Natural killer cell (primary cell): ENCODE data around the gene MAP2K5. TPM values are rescaled to one million over a fixed set of nuclear protein-coding genes. Genes with fewer than 3 reads are reported as not detected.

Source experiments
- ATAC-seq, 3 donors: fragments of 150-1000 bp in 2 of 3; fragments of 200-7000 bp in 1 of 3; cut with Tn5 transposase; 1 replicate in 1 of 3; 2 replicates in 2 of 3; pipeline ENCODE4 v1.10.0; 2021; ENCODE audit warnings: mild to moderate bottlenecking in 2 of 3, moderate library complexity in 2 of 3
- DNase-seq, 2 donors: peaks; one replicate each; pipeline versions ENCODE4 v3.0.0 to v3.0.0-alpha.2; 2013 to 2021; ENCODE audit warnings: mixed read lengths in 1 of 2
- H3K27ac ChIP-seq: one replicate; pipeline ENCODE4 v1.5.1; 2013; ENCODE audit warnings: mild to moderate bottlenecking, low read length
- H3K27me3 ChIP-seq: one replicate; pipeline ENCODE4 v1.6.1; 2013; ENCODE audit warnings: low read length; ENCODE audit not compliant: control insufficient read depth, insufficient read depth
- H3K36me3 ChIP-seq: one replicate; pipeline ENCODE4 v1.6.1; 2013; ENCODE audit warnings: low read length; ENCODE audit not compliant: control insufficient read depth, insufficient read depth
- H3K4me1 ChIP-seq: one replicate; pipeline ENCODE4 v1.6.1; 2013; ENCODE audit warnings: low read length; ENCODE audit not compliant: control insufficient read depth, insufficient read depth
- H3K4me3 ChIP-seq: one replicate; pipeline ENCODE4 v1.5.1; 2013; ENCODE audit warnings: low read length
- H3K9me3 ChIP-seq: one replicate; pipeline ENCODE4 v1.6.1; 2013; ENCODE audit warnings: low read length; ENCODE audit not compliant: control insufficient read depth, insufficient read depth
- H3K27ac Mint-ChIP-seq, 2 donors: one replicate each; pipeline ENCODE4 v1.8.0; 2022; ENCODE audit warnings: mild to moderate bottlenecking in 2 of 2, mixed read lengths in 2 of 2, moderate library complexity in 1 of 2
- H3K27me3 Mint-ChIP-seq, 2 donors: one replicate each; pipeline ENCODE4 v1.8.0; 2022; ENCODE audit warnings: low read depth in 2 of 2, mixed read lengths in 2 of 2
- H3K36me3 Mint-ChIP-seq: one replicate; pipeline ENCODE4 v1.8.0; 2022; ENCODE audit warnings: mixed read lengths
- H3K4me1 Mint-ChIP-seq, 2 donors: one replicate each; pipeline ENCODE4 v1.8.0; 2022; ENCODE audit warnings: mixed read lengths in 2 of 2
- H3K4me3 Mint-ChIP-seq: one replicate; pipeline ENCODE4 v1.8.0; 2022; ENCODE audit warnings: mild to moderate bottlenecking, moderate library complexity, mixed read lengths
- H3K9me3 Mint-ChIP-seq, 2 donors: one replicate each; pipeline ENCODE4 v1.8.0; 2022; ENCODE audit warnings: mixed read lengths in 2 of 2
- WGBS: methylation state at CpG from one replicate; pipeline ENCODE4 v1.1.7; 2013; ENCODE audit warnings: missing lambda C conversion rate; ENCODE audit not compliant: insufficient coverage; 5-methylcytosine and 5-hydroxymethylcytosine counted together
- intact Hi-C: fragments of 100-400 bp; cut with micrococcal nuclease; formaldehyde crosslinking; loops from one replicate; pipeline ENCODE4 v1.14.2; 2022
- total RNA-seq, 4 donors: library from RNA; stranded (reverse); fragments of 120-200 nt in 1 of 4; gene quantifications; one replicate each; pipeline versions ENCODE4 v1.2.3 to v1.2.4, GENCODE V29; 2013 to 2022
- TF ChIP-seq, protein P1 (sequence below): fragments of 200-600 bp; IDR thresholded peaks from one replicate; pipeline ENCODE4 v1.8.0; 2022; ENCODE audit warnings: antibody characterized with exemption

Gene MAP2K5
- total RNA-seq, 3 donors from 2014 or later (not counting 1 experiment from before 2014, with no cell fraction given), result 25.6 to 32.6 (median 29.2) TPM

DNA sequence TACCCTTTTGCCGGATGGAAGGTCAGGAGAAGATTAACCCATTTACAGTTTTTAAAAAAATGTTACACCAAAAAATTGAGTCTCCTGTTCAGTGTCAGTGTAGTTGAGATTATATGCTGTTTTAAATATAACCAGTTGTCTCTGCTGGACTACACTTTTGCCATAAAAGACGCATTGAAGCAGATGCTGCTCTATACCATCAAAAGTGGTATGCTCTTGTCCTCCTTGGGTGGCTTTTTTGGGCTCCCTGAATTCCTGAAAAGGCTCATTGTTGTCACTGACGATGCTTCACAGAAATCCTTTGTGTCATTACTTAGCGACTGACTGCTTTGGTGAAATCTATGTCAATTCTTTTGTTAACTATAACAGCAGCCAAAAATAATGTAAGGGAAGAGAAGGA, 148.9 kb downstream of the MAP2K5 start:
- peaks cover 0 to 4% of the 10 kb centered on the region in 2 donors for H3K4me1 Mint-ChIP-seq
- no peaks in the 10 kb centered on the region for H3K36me3 ChIP-seq
- intact Hi-C loops, result no loop called here
- H3K27me3 Mint-ChIP-seq, result no peaks in the 10 kb centered on the region
- H3K9me3 ChIP-seq, result no peaks in the 10 kb centered on the region
- no peak overlapping the region for H3K27ac Mint-ChIP-seq
- H3K4me3 ChIP-seq, result no peak overlapping the region
- 100% methylated on average over 2 of the region's 4 CpGs for WGBS
- no peaks in the 10 kb centered on the region for H3K9me3 Mint-ChIP-seq
- no peak for DNase-seq
- no peak for ATAC-seq
- no peak overlapping the region for H3K27ac ChIP-seq
- H3K4me3 Mint-ChIP-seq, result no peak overlapping the region
- H3K36me3 Mint-ChIP-seq, result no peaks in the 10 kb centered on the region
- TF ChIP-seq, protein P1, sequence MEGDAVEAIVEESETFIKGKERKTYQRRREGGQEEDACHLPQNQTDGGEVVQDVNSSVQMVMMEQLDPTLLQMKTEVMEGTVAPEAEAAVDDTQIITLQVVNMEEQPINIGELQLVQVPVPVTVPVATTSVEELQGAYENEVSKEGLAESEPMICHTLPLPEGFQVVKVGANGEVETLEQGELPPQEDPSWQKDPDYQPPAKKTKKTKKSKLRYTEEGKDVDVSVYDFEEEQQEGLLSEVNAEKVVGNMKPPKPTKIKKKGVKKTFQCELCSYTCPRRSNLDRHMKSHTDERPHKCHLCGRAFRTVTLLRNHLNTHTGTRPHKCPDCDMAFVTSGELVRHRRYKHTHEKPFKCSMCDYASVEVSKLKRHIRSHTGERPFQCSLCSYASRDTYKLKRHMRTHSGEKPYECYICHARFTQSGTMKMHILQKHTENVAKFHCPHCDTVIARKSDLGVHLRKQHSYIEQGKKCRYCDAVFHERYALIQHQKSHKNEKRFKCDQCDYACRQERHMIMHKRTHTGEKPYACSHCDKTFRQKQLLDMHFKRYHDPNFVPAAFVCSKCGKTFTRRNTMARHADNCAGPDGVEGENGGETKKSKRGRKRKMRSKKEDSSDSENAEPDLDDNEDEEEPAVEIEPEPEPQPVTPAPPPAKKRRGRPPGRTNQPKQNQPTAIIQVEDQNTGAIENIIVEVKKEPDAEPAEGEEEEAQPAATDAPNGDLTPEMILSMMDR, result no peak
- H3K4me1 ChIP-seq, result no peaks in the 10 kb centered on the region
- H3K27me3 ChIP-seq, result no peaks in the 10 kb centered on the region

DNA sequence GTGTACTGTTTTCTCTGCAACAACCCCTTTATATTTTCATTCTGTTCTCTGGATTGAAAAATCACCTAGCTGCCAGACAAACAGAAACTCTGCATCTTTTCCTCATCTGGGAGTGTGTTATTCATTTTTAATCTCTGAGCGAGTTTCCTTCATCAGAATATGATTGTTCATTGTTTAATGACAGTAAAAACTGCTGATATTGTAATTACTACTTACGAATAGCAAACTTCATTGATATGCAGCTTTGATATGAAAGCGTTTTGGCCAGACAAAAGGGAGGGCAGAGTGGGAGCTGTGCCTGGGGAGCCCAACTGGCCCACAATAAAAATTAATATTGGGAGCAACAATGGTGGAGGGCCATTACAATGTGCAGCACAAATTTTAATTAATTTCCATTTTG, 150.1 kb downstream of the MAP2K5 start:
- Histone ChIP-seq H3K4me3 (no peak overlapping the region), H3K27me3 (no peaks in the 10 kb centered on the region), H3K36me3 (no peaks in the 10 kb centered on the region), H3K27ac (no peak overlapping the region), H3K4me1 (no peaks in the 10 kb centered on the region), H3K9me3 (no peaks in the 10 kb centered on the region)
- DNase-seq (no peak), ATAC-seq (no peak)
- Mint-ChIP-seq H3K27me3 (no peaks in the 10 kb centered on the region), H3K4me1 (peaks cover 0 to 4% of the 10 kb centered on the region in 2 donors), H3K27ac (no peak overlapping the region), H3K4me3 (no peak overlapping the region), H3K36me3 (no peaks in the 10 kb centered on the region), H3K9me3 (no peaks in the 10 kb centered on the region)
- 100% methylated on average over 3 of the region's 3 CpGs for WGBS
- intact Hi-C loops, result no loop called here
- TF ChIP-seq, protein P1, result no peak

DNA sequence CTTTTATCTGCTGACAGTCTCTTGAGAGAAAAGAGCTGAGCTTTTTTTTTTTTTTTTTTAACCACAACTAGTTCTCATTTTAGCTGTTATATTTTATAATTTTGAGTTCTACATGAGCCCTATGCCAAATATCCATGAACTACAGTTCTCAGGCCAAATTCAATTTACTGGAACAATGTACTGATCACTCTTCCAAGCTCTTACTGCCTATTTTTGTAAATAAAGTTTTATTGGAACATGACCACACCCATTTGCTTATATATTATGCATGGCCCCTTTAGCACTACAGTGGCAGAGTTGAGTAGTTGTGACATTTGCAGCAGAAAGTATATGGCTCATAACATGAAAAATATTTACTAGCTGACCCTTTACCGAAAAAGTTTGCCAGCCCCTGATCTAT, 153.6 kb downstream of the MAP2K5 start:
- Histone ChIP-seq H3K27me3 (no peaks in the 10 kb centered on the region), H3K4me1 (no peaks in the 10 kb centered on the region), H3K36me3 (no peaks in the 10 kb centered on the region), H3K27ac (no peak overlapping the region), H3K9me3 (no peaks in the 10 kb centered on the region), H3K4me3 (no peak overlapping the region)
- Mint-ChIP-seq H3K4me3 (no peak overlapping the region), H3K27ac (no peak overlapping the region), H3K36me3 (no peaks in the 10 kb centered on the region), H3K4me1 (peaks cover 0 to under 1% of the 10 kb centered on the region in 2 donors), H3K27me3 (no peaks in the 10 kb centered on the region), H3K9me3 (no peaks in the 10 kb centered on the region)
- DNase-seq, result no peak
- TF ChIP-seq, protein P1, result no peak
- intact Hi-C loops, result no loop called here
- 100% methylated on average over 1 of the region's 1 CpG for WGBS
- ATAC-seq, result no peak

DNA sequence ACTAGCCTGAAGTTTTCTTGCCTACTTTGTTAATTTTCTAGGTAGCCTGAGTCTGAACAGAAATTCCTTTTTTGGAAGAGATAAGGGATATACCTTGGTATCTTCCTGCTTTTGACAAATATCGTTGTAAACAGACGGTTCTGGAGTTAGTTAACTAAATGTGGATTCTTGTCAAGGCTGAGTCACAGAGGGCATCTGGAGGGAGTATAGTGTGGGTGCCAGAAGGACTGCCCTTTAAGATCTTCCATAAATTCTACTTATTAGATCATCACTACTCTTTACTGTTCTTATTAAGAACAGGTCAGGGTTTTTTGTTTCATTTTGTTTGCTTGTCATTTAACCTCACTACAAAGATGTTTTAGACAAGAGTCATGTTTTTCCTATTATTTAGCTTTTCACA, 157.5 kb downstream of the MAP2K5 start:
- H3K4me1 Mint-ChIP-seq, result no peaks in the 10 kb centered on the region
- Histone ChIP-seq H3K36me3 (peaks cover 4% of the 10 kb centered on the region), H3K27me3 (no peaks in the 10 kb centered on the region), H3K4me3 (no peak overlapping the region), H3K9me3 (no peaks in the 10 kb centered on the region), H3K4me1 (no peaks in the 10 kb centered on the region), H3K27ac (no peak overlapping the region)
- intact Hi-C loops, result no loop called here
- H3K27me3 Mint-ChIP-seq, result no peaks in the 10 kb centered on the region
- TF ChIP-seq, protein P1, result no peak
- no peak overlapping the region for H3K27ac Mint-ChIP-seq
- no peaks in the 10 kb centered on the region for H3K9me3 Mint-ChIP-seq
- H3K4me3 Mint-ChIP-seq, result no peak overlapping the region
- H3K36me3 Mint-ChIP-seq, result no peaks in the 10 kb centered on the region
- no peak for DNase-seq
- no peak for ATAC-seq
- 100% methylated on average over 2 of the region's 2 CpGs for WGBS
